Activated T-cell treated with anti-CD3 and anti-CD28 coated beads, Interleukin-2, amount 50 U/mL, for 24 hours (primary cell): Measurements from ENCODE around the gene NLRP7.
"Not testable (repeated sequence)": the region's sequence is repeated elsewhere in the genome, so short reads cannot be mapped to it uniquely, and the experiment has no call there.

Experiments used
- DNase-seq: peaks from one replicate; pipeline ENCODE4 v3.0.0-alpha.2; 2020
- H3K27ac Mint-ChIP-seq: 2 replicates; pipeline ENCODE4 v1.8.0; 2020; ENCODE audit warnings: mild to moderate bottlenecking, mixed read lengths
- H3K27me3 Mint-ChIP-seq: 2 replicates; pipeline ENCODE4 v1.8.0; 2020; ENCODE audit warnings: mixed read lengths
- H3K36me3 Mint-ChIP-seq: 2 replicates; pipeline ENCODE4 v1.8.0; 2020; ENCODE audit warnings: low read depth, mixed read lengths
- H3K4me1 Mint-ChIP-seq: 2 replicates; pipeline ENCODE4 v1.8.0; 2020; ENCODE audit warnings: low read depth, mixed read lengths
- H3K4me3 Mint-ChIP-seq: 2 replicates; pipeline ENCODE4 v1.8.0; 2020; ENCODE audit warnings: mild to moderate bottlenecking, moderate library complexity, mixed read lengths
- H3K9me3 Mint-ChIP-seq: 2 replicates; pipeline ENCODE4 v1.8.0; 2020; ENCODE audit warnings: mixed read lengths

The NLRP7 gene

DNA sequence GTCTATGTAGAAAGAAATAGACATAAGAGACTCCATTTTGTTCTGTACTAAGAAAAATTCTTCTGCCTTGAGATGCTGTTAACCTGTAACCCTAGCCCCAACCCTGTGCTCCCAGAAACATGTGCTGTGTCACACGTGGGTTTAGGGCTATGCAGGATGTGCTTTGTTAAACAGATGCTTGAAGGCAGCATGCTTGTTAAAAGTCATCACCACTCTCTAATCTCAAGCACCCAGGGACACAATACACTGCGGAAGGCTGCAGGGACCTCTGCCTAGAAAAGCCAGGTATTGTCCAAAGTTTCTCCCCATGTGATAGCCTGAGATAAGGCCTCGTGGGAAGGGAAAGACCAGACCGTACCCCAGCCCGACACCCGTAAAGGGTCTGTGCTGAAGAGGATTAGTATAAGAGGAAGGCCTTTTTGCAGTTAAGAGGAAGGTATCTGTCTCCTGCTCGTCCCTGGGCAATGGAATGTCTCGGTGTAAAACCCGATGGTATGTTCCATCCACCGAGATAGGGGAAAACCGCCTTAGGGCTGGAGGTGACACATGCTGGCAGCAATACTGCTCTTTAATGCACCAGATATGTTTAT is 3.5 kb downstream of the NLRP7 start:
- H3K27me3 Mint-ChIP-seq, H3K36me3 Mint-ChIP-seq, H3K4me3 Mint-ChIP-seq, H3K4me1 Mint-ChIP-seq, H3K9me3 Mint-ChIP-seq, DNase-seq, H3K27ac Mint-ChIP-seq: not testable (repeated sequence)

DNA sequence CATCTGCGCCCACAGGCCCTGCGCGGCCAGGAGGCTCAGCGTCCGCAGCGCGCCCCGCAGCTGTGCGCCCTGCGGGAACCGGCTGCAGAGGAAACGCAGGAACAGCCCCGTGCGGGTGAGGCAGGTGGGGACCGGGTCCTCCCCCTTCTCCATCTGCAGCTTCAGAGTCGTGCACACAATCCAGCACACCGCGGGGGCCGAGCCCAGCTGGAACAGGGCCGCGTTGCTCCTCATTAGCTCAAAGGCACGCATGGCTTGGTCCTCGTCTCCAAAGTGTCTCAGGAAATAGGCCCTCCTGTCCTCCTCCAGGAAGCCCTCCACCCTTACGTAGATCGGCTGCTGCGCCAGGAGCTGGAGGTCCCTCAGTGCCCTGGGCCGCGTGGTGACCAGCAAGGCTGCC is 7.8 kb downstream of the NLRP7 start:
- not testable (repeated sequence) for H3K36me3 Mint-ChIP-seq, H3K9me3 Mint-ChIP-seq, H3K27ac Mint-ChIP-seq, DNase-seq, H3K4me1 Mint-ChIP-seq, H3K4me3 Mint-ChIP-seq
- peaks cover 24% of the 10 kb centered on the region for H3K27me3 Mint-ChIP-seq

DNA sequence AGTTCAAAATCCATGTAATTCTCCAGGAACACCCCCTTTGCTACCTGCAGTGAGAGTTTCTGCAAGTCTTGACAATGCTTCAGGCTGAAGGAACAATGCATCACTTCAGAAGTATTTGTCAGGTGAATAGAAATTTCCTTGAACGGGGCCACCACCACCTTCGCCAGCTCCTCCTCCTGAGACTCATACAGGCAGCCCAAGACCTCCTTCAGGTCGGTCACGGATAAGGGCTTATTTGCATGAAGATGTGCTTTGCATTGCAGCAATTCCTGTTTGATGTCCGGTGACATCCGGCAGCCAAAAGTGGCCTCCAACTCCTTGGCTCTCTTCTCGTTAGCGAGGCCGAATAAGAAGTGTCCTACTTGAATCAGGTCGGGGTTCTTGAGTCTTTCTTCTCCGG is 8.4 kb downstream of the NLRP7 start:
- Mint-ChIP-seq H3K36me3 (no peaks in the 10 kb centered on the region), H3K27ac (no peak overlapping the region), H3K4me1 (peaks cover 4% of the 10 kb centered on the region), H3K27me3 (peaks cover 24% of the 10 kb centered on the region), H3K4me3 (no peak overlapping the region), H3K9me3 (no peaks in the 10 kb centered on the region)
- DNase-seq = no peak

DNA sequence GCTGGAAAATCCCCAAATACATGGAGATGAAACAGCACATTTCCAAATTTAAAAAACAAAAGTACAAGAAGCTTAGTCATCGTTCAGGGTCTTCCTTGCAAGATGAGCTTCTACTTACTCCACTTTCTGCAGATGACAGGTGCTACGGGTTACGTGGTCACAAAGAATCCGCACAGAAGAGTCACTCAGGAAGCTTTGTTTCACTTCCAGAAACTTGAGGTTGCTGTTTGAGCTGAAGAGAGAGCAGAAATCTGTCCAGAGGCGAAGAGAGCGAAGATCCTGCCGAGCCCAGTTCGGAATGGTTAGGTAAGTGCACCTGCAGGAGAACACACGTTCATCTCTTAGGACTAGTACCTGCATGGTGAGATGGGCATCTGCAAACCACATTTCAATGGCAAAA is 9.4 kb downstream of the NLRP7 start:
- no peaks in the 10 kb centered on the region for H3K9me3 Mint-ChIP-seq
- peaks cover 4% of the 10 kb centered on the region for H3K4me1 Mint-ChIP-seq
- no peak for DNase-seq
- H3K27ac Mint-ChIP-seq = no peak overlapping the region
- H3K36me3 Mint-ChIP-seq = no peaks in the 10 kb centered on the region
- peaks cover 24% of the 10 kb centered on the region for H3K27me3 Mint-ChIP-seq
- H3K4me3 Mint-ChIP-seq = no peak overlapping the region

DNA sequence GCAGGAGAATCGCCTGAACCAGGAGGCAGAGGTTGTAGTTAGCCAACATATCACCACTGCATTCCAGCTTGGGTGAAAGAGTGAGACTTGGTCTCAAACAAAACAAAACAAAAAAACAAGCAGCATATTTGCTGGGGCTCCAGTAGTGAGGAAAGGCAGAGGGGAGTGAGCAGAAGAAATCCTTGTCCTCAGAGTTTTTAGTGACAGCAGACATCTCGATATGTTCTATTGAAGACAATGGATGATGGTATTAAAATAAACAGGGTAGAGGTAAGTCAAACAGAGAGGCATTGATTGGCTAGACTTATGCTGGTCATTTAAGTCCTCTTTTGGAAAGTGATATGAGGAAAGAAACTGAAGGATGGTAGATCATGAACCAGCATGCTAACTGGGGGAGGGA is 19.0 kb downstream of the NLRP7 start:
- H3K36me3 Mint-ChIP-seq = no peaks in the 10 kb centered on the region
- no peak for DNase-seq

DNA sequence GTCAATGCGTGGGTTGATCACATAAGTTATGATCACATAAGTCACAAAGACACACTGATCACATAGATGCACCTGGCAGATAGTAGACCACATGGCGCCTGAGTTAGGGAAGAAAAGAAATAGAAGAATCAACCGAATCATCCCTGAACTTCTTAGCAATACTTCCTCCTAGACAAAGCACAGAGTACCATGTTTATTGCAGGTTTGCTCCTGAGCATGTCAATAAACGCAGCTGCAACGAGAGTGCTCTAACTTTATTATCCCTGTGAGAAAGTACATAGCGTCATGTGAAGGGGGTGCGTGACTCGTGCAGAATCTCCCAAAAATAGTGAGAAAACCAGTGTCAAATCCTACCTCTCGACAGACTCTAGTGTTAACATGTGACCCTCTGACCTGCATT is 24.1 kb downstream of the NLRP7 start:
- no peak overlapping the region for H3K27ac Mint-ChIP-seq
- no peaks in the 10 kb centered on the region for H3K36me3 Mint-ChIP-seq
- peaks cover 20% of the 10 kb centered on the region for H3K27me3 Mint-ChIP-seq
- no peak for DNase-seq
- no peak overlapping the region for H3K4me3 Mint-ChIP-seq
- H3K9me3 Mint-ChIP-seq = peaks cover 12% of the 10 kb centered on the region
- H3K4me1 Mint-ChIP-seq = peaks cover 2% of the 10 kb centered on the region

More for the DNA sequence above, 19.0 kb downstream of the NLRP7 start:
- Mint-ChIP-seq H3K9me3 (peaks cover 15% of the 10 kb centered on the region), H3K4me3 (no peak overlapping the region), H3K4me1 (no peaks in the 10 kb centered on the region), H3K27me3 (peaks cover 3% of the 10 kb centered on the region), H3K27ac (no peak overlapping the region)

DNA sequence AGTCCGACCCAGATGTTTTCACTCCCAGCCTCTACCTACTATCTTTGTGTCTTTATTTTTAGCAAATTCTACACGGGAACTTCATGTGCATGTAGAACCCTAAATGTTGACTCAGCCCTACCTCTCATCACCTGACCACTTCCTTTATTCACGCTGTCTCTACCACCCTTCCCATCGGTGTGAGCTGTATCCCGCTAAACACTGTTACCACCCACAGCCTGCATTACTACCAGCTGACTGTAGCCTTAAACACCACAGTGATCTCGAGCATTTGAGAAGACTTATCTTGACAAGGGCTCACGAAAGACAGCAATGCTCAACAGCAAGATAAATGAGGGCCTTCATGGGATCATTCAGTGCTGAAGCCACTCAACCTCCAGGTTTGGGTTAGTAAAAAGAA is 26.2 kb downstream of the NLRP7 start:
- Mint-ChIP-seq H3K27ac (no peak overlapping the region), H3K27me3 (peaks cover 28% of the 10 kb centered on the region), H3K4me3 (no peak overlapping the region), H3K4me1 (peaks cover 2% of the 10 kb centered on the region), H3K9me3 (peaks cover 9% of the 10 kb centered on the region), H3K36me3 (no peaks in the 10 kb centered on the region)
- no peak for DNase-seq

DNA sequence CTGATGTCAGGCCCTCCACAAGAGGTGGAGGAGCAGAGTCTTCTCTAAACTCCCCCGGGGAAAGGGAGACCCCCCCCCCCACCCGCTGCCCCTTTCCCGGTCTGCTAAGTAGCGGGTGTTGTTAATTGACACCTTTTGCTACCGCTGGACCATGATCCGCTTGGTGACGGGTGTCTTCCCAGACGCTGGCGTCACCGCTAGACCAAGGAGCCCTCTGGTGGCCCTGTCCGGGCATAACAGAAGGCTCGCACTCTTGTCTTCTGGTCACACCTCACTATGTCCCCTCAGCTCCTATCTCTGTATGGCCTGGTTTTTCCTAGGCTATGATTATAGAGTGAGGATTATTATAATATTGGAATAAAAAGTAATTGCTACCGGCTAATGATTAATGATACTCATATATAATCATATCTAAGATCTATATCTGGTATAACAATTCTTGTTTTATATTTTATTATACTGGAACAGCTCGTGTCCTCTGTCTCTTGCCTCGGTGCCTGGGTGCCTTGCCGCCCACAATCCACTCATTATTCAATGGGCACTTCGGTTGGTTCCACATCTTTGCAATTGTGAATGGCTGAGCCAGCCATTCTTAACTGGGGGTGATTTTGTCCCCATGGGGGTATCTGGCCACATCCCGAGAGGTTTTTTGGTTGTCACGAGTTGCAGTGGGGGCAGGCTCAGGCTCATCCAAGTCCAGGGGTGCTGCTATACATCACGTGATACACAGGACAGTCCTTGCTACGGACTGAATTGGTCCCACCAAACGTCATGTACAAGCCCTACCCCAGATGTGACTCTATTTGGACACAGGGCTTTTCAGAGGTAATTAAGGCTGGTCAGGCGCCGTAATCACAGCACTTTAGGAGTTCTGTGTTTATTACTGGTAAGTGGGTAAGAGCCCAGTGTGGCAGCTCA is 27.4 kb downstream of the NLRP7 start:
- H3K36me3 Mint-ChIP-seq, H3K27ac Mint-ChIP-seq, H3K4me1 Mint-ChIP-seq, H3K9me3 Mint-ChIP-seq, H3K4me3 Mint-ChIP-seq: not testable (repeated sequence)
- peak; percentile 31 for DNase-seq
- H3K27me3 Mint-ChIP-seq = peaks cover 34% of the 10 kb centered on the region

DNA sequence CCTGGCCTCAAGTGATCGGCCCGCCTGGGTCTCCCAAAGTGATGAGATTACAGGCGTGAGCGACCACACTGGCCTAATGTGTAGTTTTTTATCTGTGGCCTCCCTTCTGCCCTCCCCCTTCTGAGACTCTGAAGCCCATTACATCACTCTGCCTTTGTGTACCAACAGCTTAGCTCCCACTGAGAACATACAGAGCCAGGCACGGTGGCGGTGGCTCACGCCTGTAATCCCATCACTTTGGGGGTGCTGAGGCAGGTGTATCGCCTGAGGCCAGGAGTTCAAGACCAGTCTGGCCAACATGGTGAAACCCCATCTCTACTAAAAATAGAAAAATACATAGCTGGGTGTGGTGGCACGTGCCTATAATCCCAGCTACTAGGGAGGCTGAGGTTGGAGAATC is 28.8 kb downstream of the NLRP7 start:
- no peak overlapping the region for H3K27ac Mint-ChIP-seq
- peaks cover 3% of the 10 kb centered on the region for H3K9me3 Mint-ChIP-seq
- no peak for DNase-seq
- H3K27me3 Mint-ChIP-seq = peaks cover 36% of the 10 kb centered on the region
- no peaks in the 10 kb centered on the region for H3K36me3 Mint-ChIP-seq
- H3K4me3 Mint-ChIP-seq = no peak overlapping the region
- peaks cover 2% of the 10 kb centered on the region for H3K4me1 Mint-ChIP-seq

DNA sequence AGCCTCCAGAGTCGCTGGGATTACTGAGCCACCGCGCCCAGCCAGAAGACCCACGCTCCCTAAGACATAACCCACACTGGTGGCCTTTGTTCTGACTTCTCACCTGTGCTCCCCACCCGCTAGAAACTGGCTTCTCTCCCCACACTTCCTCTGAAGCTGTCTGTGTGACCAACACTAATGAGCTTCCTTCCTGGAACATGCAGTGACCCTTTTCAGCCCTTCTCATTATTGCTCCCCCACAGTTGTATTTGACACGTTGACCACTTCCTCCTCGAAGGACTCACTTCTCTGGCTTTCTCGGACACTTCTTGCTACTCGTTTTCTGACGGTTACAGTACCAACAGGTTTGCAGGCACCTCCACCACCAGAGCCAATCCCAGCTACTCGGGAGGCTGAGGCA is 30.5 kb downstream of the NLRP7 start:
- DNase-seq = no peak
- Mint-ChIP-seq H3K27me3 (peaks cover 32% of the 10 kb centered on the region), H3K27ac (no peak overlapping the region), H3K4me1 (peaks cover 2% of the 10 kb centered on the region), H3K4me3 (no peak overlapping the region), H3K36me3 (no peaks in the 10 kb centered on the region), H3K9me3 (peaks cover 3% of the 10 kb centered on the region)

DNA sequence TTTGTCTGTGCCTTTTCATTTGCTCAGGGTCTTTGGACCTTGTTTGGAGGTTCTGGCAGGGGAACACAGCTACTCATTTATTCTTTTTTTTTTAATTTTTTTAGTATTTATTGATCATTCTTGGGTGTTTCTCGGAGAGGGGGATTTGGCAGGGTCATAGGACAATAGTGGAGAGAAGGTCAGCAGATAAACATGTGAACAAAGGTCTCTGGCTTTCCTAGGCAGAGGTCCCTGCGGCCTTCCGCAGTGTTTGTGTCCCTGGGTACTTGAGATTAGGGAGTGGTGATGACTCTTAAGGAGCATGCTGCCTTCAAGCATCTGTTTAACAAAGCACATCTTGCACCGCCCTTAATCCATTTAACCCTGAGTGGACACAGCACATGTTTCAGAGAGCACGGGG is 39.4 kb downstream of the NLRP7 start:
- H3K27ac Mint-ChIP-seq, H3K9me3 Mint-ChIP-seq, H3K4me1 Mint-ChIP-seq, H3K36me3 Mint-ChIP-seq, H3K4me3 Mint-ChIP-seq, DNase-seq: not testable (repeated sequence)
- H3K27me3 Mint-ChIP-seq = peaks cover 14% of the 10 kb centered on the region

DNA sequence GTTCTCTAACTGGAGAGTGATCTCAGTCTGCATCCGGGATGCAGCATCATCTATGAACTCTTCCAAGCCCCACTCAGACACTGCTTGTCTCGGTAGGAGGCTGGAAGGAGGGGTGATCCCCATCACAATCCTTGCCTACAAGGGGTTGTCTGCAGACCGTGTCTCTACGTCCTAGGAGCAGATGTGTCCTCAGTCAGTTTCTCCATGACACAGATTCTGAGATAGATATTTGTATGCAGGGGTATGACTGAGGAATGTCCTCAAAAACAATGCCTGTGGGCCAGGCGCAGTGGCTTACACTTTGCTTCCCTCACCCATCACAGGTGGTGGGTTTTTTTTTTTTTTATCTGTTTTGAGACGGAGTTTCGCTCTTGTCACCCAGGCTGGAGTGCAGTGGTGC is 40.5 kb downstream of the NLRP7 start:
- peaks cover 14% of the 10 kb centered on the region for H3K27me3 Mint-ChIP-seq
- peaks cover 2% of the 10 kb centered on the region for H3K9me3 Mint-ChIP-seq
- no peak overlapping the region for H3K4me3 Mint-ChIP-seq
- no peaks in the 10 kb centered on the region for H3K4me1 Mint-ChIP-seq
- no peak overlapping the region for H3K27ac Mint-ChIP-seq
- H3K36me3 Mint-ChIP-seq = no peaks in the 10 kb centered on the region
- DNase-seq = no peak

DNA sequence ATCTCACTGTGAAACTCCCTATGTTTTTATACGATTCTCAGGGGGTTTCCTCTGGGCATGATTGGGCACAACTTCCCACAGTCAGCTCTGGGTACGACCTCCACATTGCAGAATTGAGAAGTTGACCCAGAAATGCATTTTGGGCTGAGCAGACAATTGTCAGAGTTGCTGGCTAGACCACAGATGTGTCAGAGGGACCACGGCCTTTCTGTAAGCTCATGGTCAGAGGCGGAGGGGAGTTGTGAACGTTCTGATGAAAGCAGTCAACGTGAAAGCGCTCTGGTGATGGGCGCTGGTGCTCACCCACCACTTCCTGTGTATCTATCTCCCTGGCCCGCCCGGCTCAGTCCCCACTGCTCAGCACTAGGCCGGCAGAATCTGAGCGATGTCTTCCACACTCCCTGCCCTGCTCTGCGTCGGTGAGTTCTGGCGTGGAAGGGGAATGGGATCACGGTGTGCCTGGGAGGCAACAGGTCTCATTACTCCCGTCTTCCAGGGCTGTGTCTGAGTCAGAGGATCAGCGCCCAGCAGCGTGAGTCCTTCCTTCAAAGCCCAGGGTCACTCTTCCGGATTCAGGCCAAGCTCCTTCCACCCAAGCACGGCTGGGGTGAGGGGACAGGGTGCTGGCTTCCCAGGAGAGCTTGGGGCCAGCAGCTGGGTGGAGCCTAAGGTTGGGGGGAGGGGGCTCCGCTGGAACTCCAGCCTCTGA is 41.4 kb downstream of the NLRP7 start, which contains the start of gene NCR1:
TSS of gene NCR1 (plus strand) at position 346 of the 709 bp plus-strand sequence. CDS start at position 386, 40 bp downstream.
- Mint-ChIP-seq H3K27me3 (peaks cover 14% of the 10 kb centered on the region), H3K4me3 (peak within 1 kb of the TSS; percentile 31), H3K36me3 (no peaks in the 10 kb centered on the region), H3K9me3 (peaks cover 2% of the 10 kb centered on the region), H3K27ac (no peak within 1 kb of the TSS), H3K4me1 (no peaks in the 10 kb centered on the region)
- no peak for DNase-seq

DNA sequence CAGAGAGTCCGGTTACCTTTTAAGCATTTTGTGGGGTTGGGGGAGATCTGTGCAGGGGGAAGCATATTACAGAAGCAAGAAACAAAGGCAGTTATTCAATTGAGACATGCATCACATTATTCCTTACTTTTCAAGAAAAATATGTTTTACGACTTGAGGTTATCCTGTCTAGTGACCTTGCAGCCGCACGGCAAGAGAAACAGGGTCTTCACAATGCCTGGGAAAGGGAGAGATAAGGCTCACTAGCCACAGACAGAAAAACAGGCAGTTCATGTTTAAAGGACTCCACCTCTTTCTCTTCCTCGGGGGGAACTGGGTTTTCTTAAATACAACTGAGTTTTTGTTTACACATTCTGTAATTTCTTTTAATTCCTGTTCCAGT is 41.9 kb downstream of the NLRP7 start:
- Mint-ChIP-seq H3K9me3 (no peaks in the 10 kb centered on the region), H3K27me3 (peaks cover 14% of the 10 kb centered on the region), H3K36me3 (no peaks in the 10 kb centered on the region), H3K4me3 (no peak overlapping the region), H3K4me1 (no peaks in the 10 kb centered on the region), H3K27ac (no peak overlapping the region)
- DNase-seq = no peak

DNA sequence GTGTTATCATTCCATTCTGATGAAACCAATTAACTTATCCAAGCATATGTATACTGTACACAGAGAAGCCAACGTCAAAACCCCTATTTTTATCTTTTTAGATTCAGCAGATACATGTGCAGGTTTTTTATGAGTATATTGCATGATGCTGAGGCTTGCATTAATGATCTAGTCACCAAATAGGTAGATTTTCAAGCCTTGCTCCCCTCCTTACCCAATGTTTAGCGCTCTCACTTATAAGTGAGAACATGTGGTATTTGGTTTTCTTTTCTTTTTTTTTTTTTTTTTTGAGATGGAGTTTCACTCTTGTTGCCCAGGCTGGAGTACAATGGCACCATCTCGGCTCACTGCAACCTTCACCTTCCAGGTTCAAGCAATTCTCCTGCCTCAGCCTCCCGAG is 43.1 kb downstream of the NLRP7 start:
- not testable (repeated sequence) for H3K4me3 Mint-ChIP-seq, DNase-seq, H3K27ac Mint-ChIP-seq, H3K36me3 Mint-ChIP-seq, H3K4me1 Mint-ChIP-seq, H3K9me3 Mint-ChIP-seq
- H3K27me3 Mint-ChIP-seq = peaks cover 14% of the 10 kb centered on the region
